CD14-positive monocyte (primary cell): ENCODE measurements around the gene RUFY4. TPM values are rescaled to one million over a fixed set of nuclear protein-coding genes. Genes with fewer than 3 reads are reported as not detected.

Experiments used
- DNase-seq, 3 donors: peaks; one replicate each; pipeline ENCODE4 v3.0.0-alpha.2; 2011 to 2022
- H2AFZ ChIP-seq: 2 replicates; pipeline ENCODE4 v1.6.0; 2012; ENCODE audit warnings: mild to moderate bottlenecking, low read depth, low read length, inconsistent platforms; ENCODE audit not compliant: insufficient read depth, poor library complexity, severe bottlenecking
- H3K27ac ChIP-seq, 2 donors: 1 replicate in 1 of 2; 2 replicates in 1 of 2; pipeline ENCODE4 v1.5.1; 2012 to 2013; ENCODE audit warnings: low read length in 2 of 2, control low read depth in 1 of 2, inconsistent platforms in 1 of 2, low read depth in 1 of 2, mild to moderate bottlenecking in 1 of 2
- H3K27me3 ChIP-seq, 2 donors: one replicate each; pipeline versions ENCODE4 v1.6.0 to v1.6.1; 2011 to 2013; ENCODE audit warnings: low read length in 2 of 2; ENCODE audit not compliant: control insufficient read depth in 2 of 2, insufficient read depth in 2 of 2
- H3K36me3 ChIP-seq, 2 donors: replicated peaks in 1 of 2; 1 replicate in 1 of 2; 2 replicates in 1 of 2; pipeline versions ENCODE4 v1.5.1 to v1.6.1; 2012 to 2013; ENCODE audit warnings: low read length in 2 of 2, control low read depth in 1 of 2, inconsistent platforms in 1 of 2, mild to moderate bottlenecking in 1 of 2; ENCODE audit not compliant: insufficient read depth in 2 of 2, control insufficient read depth in 1 of 2
- H3K4me1 ChIP-seq, 2 donors: 1 replicate in 1 of 2; 2 replicates in 1 of 2; pipeline versions ENCODE4 v1.5.1 to v1.6.1; 2012 to 2013; ENCODE audit warnings: low read length in 2 of 2, control low read depth in 1 of 2, inconsistent platforms in 1 of 2, mild to moderate bottlenecking in 1 of 2, moderate library complexity in 1 of 2; ENCODE audit not compliant: insufficient read depth in 2 of 2, control insufficient read depth in 1 of 2
- H3K4me2 ChIP-seq: replicated peaks from 2 replicates; pipeline ENCODE3; 2012; ENCODE audit warnings: low read length, moderate library complexity, mild to moderate bottlenecking; ENCODE audit not compliant: poor library complexity, severe bottlenecking; ENCODE audit errors: extremely low read depth
- H3K4me3 ChIP-seq, 3 experiments: fragments of 200-600 bp in 1 of 3; sonication (generic) in 1 of 3; replicated peaks in 1 of 3; 1 replicate in 2 of 3; 2 replicates in 1 of 3; pipeline ENCODE4 v1.5.1; 2011 to 2013; ENCODE audit warnings: low read length in 3 of 3, mild to moderate bottlenecking in 3 of 3, control low read depth in 2 of 3, low read depth in 2 of 3, inconsistent platforms in 1 of 3, moderate library complexity in 1 of 3
- H3K79me2 ChIP-seq: 2 replicates; pipeline ENCODE4 v1.6.0; 2012; ENCODE audit warnings: mild to moderate bottlenecking, control low read depth, inconsistent platforms, low read length, moderate library complexity; ENCODE audit not compliant: insufficient read depth
- H3K9ac ChIP-seq: 2 replicates; pipeline ENCODE4 v1.6.0; 2017; ENCODE audit warnings: low read length, mild to moderate bottlenecking; ENCODE audit not compliant: insufficient read depth, poor library complexity, severe bottlenecking
- H3K9me3 ChIP-seq, 2 donors: replicated peaks in 1 of 2; 1 replicate in 1 of 2; 2 replicates in 1 of 2; pipeline versions ENCODE4 v1.5.1 to v1.6.1; 2012 to 2013; ENCODE audit warnings: low read length in 2 of 2, control low read depth in 1 of 2; ENCODE audit not compliant: control insufficient read depth in 1 of 2, insufficient read depth in 1 of 2
- H4K20me1 ChIP-seq: 2 replicates; pipeline ENCODE4 v1.6.0; 2012; ENCODE audit warnings: mild to moderate bottlenecking, low read length, control low read depth, moderate library complexity; ENCODE audit not compliant: insufficient read depth
- H3K27ac Mint-ChIP-seq, 7 donors: one replicate each; pipeline ENCODE4 v1.8.0; 2020; ENCODE audit warnings: mild to moderate bottlenecking in 7 of 7, mixed read lengths in 7 of 7, moderate library complexity in 6 of 7, inconsistent platforms in 2 of 7
- H3K27me3 Mint-ChIP-seq, 3 donors: one replicate each; pipeline ENCODE4 v1.8.0; 2021 to 2022; ENCODE audit warnings: low read depth in 3 of 3, mild to moderate bottlenecking in 3 of 3, mixed read lengths in 3 of 3, moderate library complexity in 3 of 3, inconsistent platforms in 1 of 3
- H3K36me3 Mint-ChIP-seq, 2 donors: one replicate each; pipeline ENCODE4 v1.8.0; 2020; ENCODE audit warnings: mixed read lengths in 2 of 2, inconsistent platforms in 1 of 2, mild to moderate bottlenecking in 1 of 2
- H3K4me1 Mint-ChIP-seq: one replicate; pipeline ENCODE4 v1.8.0; 2020; ENCODE audit warnings: mild to moderate bottlenecking, mixed read lengths
- H3K4me3 Mint-ChIP-seq, 2 donors: one replicate each; pipeline ENCODE4 v1.8.0; 2020; ENCODE audit warnings: mild to moderate bottlenecking in 2 of 2, mixed read lengths in 2 of 2, moderate library complexity in 1 of 2
- H3K9me3 Mint-ChIP-seq, 7 donors: one replicate each; pipeline ENCODE4 v1.8.0; 2020 to 2022; ENCODE audit warnings: mixed read lengths in 7 of 7, mild to moderate bottlenecking in 6 of 7, moderate library complexity in 6 of 7, inconsistent platforms in 2 of 7
- WGBS: methylation state at CpG from one replicate; pipeline ENCODE4 v1.1.5; 2013; ENCODE audit warnings: missing lambda C conversion rate; ENCODE audit not compliant: insufficient coverage; 5-methylcytosine and 5-hydroxymethylcytosine counted together
- intact Hi-C, 2 donors: fragments of 100-400 bp; cut with micrococcal nuclease; formaldehyde crosslinking; loops; one replicate each; pipeline versions ENCODE4 v1.15.0 to v1.15.1; 2023
- polyA plus RNA-seq, 3 donors: library from polyadenylated mRNA; depleted of rRNA in 1 of 3; unstranded in 2 of 3; stranded (reverse) in 1 of 3; fragments of 300-500 nt in 2 of 3; fragments of >200 nt in 1 of 3; fragmentation: Illumina TruSeq in 2 of 3; gene quantifications; 1 replicate in 2 of 3; 2 replicates in 1 of 3; pipeline ENCODE4 v1.2.3, GENCODE V29; 2012 to 2021
- TF ChIP-seq, protein P1 (sequence below): fragments of 200-600 bp; IDR thresholded peaks from one replicate; pipeline ENCODE4 v1.8.0; 2022; ENCODE audit warnings: antibody characterized with exemption, mild to moderate bottlenecking

The RUFY4 gene
- polyA plus RNA-seq, 3 donors: 0.65 to 26.1 (median 0.68) TPM

DNA sequence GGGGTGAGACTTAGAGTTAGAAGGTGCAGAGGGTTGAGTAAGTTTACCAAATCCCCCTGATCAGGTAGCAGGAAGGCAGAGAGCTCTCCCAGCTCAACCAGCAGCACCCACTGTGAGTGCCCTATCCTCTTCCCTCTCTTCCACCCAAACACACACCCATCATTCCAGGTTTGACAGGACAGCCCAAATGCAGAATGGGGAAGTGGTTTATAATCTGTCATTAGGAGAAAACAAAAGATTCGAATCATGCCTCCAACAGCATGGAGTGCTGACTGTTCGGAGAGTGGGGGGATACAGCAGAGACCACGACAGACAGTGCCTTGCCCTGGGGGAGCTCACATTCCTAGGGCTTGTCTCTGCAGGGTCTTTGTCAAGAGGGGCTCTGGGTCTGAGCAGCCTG is 68.5 kb downstream of the RUFY4 start:
- TF ChIP-seq, protein P1, sequence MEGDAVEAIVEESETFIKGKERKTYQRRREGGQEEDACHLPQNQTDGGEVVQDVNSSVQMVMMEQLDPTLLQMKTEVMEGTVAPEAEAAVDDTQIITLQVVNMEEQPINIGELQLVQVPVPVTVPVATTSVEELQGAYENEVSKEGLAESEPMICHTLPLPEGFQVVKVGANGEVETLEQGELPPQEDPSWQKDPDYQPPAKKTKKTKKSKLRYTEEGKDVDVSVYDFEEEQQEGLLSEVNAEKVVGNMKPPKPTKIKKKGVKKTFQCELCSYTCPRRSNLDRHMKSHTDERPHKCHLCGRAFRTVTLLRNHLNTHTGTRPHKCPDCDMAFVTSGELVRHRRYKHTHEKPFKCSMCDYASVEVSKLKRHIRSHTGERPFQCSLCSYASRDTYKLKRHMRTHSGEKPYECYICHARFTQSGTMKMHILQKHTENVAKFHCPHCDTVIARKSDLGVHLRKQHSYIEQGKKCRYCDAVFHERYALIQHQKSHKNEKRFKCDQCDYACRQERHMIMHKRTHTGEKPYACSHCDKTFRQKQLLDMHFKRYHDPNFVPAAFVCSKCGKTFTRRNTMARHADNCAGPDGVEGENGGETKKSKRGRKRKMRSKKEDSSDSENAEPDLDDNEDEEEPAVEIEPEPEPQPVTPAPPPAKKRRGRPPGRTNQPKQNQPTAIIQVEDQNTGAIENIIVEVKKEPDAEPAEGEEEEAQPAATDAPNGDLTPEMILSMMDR: no peak
- Histone ChIP-seq H3K9ac (no peak overlapping the region), H2AFZ (peak overlapping the region; percentile 57), H3K27ac (peak overlapping the region in 1 of 2 donors; percentile 29), H3K9me3 (no peaks in the 10 kb centered on the region), H3K4me1 (peaks cover 13 to 22% of the 10 kb centered on the region in 2 donors), H3K27me3 (no peaks in the 10 kb centered on the region), H3K4me2 (peak overlapping the region; percentile 53), H3K4me3 (peak overlapping the region in 1 of 3 experiments; percentile 37), H3K36me3 (peaks cover 15 to 34% of the 10 kb centered on the region in 2 donors), H3K79me2 (peaks cover 5% of the 10 kb centered on the region), H4K20me1 (no peaks in the 10 kb centered on the region)
- H3K36me3 Mint-ChIP-seq: peaks cover 33 to 47% of the 10 kb centered on the region in 2 donors
- peak overlapping the region in 5 of 7 donors; percentile 17 to 78 (median 62) for H3K27ac Mint-ChIP-seq
- 0% methylated on average over 2 of the region's 3 CpGs for WGBS
- intact Hi-C loops: no loop called here
- peaks cover 0 to 3% (median 0%) of the 10 kb centered on the region in 7 donors for H3K9me3 Mint-ChIP-seq
- DNase-seq: no peak
- H3K4me3 Mint-ChIP-seq: peak overlapping the region; percentile 53 to 68
- H3K4me1 Mint-ChIP-seq: peaks cover 25% of the 10 kb centered on the region
- peaks cover 1 to 13% (median 2%) of the 10 kb centered on the region in 3 donors for H3K27me3 Mint-ChIP-seq

DNA sequence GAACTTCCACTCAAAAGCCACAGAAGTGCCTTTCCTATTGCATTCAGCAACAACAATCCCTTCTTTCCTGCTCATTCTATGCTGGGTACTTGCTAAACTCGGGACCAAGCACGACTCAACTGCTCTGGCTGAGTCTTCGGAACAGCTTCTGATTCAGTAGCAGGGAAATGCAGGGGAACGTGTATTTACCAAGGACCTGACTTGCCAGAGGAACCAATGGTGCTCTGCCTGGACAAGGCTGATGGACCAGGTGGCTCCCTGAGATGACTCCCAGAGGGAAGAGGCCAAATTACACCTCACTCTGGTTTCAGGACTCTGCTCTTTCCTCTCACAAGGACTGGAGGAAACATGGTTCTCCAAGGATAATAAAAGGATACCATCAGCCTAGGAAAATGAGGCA is 69.0 kb downstream of the RUFY4 start:
- Mint-ChIP-seq H3K27me3 (peaks cover 1 to 12% (median 2%) of the 10 kb centered on the region in 3 donors), H3K4me3 (no peak overlapping the region), H3K27ac (no peak overlapping the region), H3K9me3 (peaks cover 0 to 3% (median 0%) of the 10 kb centered on the region in 7 donors), H3K36me3 (peaks cover 28 to 43% of the 10 kb centered on the region in 2 donors), H3K4me1 (peaks cover 22% of the 10 kb centered on the region)
- no peaks in the 10 kb centered on the region for H4K20me1 ChIP-seq
- TF ChIP-seq, protein P1: no peak
- H3K79me2 ChIP-seq: no peaks in the 10 kb centered on the region
- no peak for DNase-seq
- H3K9me3 ChIP-seq: no peaks in the 10 kb centered on the region
- H3K4me2 ChIP-seq: peak overlapping the region; percentile 53
- peak overlapping the region in 1 of 2 donors; percentile 29 for H3K27ac ChIP-seq
- no peak overlapping the region for H3K9ac ChIP-seq
- no peaks in the 10 kb centered on the region for H3K27me3 ChIP-seq
- H3K36me3 ChIP-seq: peaks cover 15 to 34% of the 10 kb centered on the region in 2 donors
- 84% methylated on average over 4 of the region's 4 CpGs for WGBS
- H3K4me1 ChIP-seq: peaks cover 13 to 22% of the 10 kb centered on the region in 2 donors
- peak overlapping the region in 1 of 3 experiments; percentile 37 for H3K4me3 ChIP-seq
- H2AFZ ChIP-seq: peak overlapping the region; percentile 57
- intact Hi-C loops: no loop called here

Other genes with a start within 250 kb of the RUFY4 start
- 1 to 10 TPM in 2 of 3 donors, under 1 TPM in 1; 0.26 to 1.6 (median 1.5) TPM for gene TNS1, start 66.3 kb upstream of the RUFY4 start, polyA plus RNA-seq
- 10 to 100 TPM in 2 of 3 donors, 1 to 10 TPM in 1; 7.8 to 33.5 (median 14.0) TPM for gene CXCR2, start 56.8 kb downstream of the RUFY4 start, polyA plus RNA-seq
- gene CXCR1, start 97.7 kb downstream of the RUFY4 start, polyA plus RNA-seq: 1 to 10 TPM in 1 of 3 donors, under 1 TPM in 2; 0.44 to 2.4 (median 0.59) TPM
- 1,000 to 10,000 TPM in 2 of 3 donors, 100 to 1,000 TPM in 1; 640 to 1,227 (median 1,162) TPM for gene ARPC2, start 147.9 kb downstream of the RUFY4 start, polyA plus RNA-seq
- gene GPBAR1, start 191.8 kb downstream of the RUFY4 start, polyA plus RNA-seq: 100 to 1,000 TPM in 2 of 3 donors, 10 to 100 TPM in 1; 26.0 to 181 (median 143) TPM
- gene AAMP, start 200.9 kb downstream of the RUFY4 start, polyA plus RNA-seq: 100 to 1,000 TPM in 1 of 3 donors, 10 to 100 TPM in 2; 90.8 to 108 (median 98.7) TPM
- gene PNKD, start 201.3 kb downstream of the RUFY4 start, polyA plus RNA-seq: 10 to 100 TPM; 79.8 to 92.0 (median 88.2) TPM
- gene TMBIM1, start 223.2 kb downstream of the RUFY4 start, polyA plus RNA-seq: 100 to 1,000 TPM; 101 to 139 (median 129) TPM